Activated CD8-positive, alpha-beta memory T cell treated with anti-CD3 and anti-CD28 coated beads for 48 hours (primary cell): ENCODE measurements around the gene NDUFA11.

Experiments
- DNase-seq, 3 experiments: peaks; one replicate each; pipeline ENCODE4 v3.0.0-alpha.2; 2020; ENCODE audit warnings: low read depth in 2 of 3, low spot score in 2 of 3

NDUFA11 gene

DNA sequence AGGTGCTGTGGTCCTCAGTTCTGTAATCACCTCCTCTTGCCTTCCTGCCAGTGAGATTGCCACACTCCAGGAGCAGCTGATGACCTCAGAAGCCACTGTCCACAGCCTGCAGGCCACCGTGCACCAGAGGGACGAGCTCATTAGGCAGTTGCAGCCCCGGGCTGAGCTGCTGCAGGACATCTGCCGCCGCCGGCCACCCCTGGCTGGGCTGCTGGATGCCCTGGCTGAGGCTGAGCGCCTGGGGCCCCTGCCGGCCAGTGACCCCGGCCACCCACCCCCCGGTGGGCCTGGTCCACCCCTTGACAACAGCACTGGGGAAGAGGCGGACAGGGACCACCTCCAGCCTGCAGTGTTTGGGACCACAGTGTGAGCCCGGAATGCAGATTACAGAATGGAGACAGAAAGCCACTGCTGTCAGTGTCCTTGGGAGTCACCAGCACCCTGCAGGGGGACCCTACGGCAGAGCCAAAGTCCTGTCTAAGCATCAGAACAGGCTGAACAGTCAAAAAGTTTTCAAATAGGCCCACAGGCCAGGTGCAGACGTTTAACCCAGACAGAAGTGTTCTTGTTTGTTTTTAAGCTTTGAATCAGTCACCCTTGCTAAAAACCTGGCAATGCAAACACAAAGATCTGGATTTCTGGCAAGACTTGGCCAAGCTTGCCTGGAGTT, 5.3 kb upstream of the NDUFA11 start:
- no peak for DNase-seq

DNA sequence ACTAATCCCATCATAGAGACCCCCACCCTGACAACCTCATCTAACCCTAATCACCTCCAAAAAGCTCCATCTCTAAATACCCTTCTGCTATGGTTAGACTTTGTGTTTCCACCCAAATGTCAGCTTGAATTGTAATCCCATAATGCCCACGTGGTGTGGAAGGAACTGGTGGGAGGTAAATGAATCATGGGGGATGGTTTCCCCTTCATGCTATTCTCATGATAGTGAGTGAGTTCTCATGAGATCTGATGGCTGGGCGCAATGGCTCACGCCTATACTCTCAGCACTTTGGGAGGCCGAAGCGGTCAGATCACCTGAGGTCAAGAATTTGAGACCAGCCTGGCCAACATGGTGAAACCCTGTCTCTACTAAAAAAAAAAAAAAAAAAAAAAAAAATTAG, 3.7 kb upstream of the NDUFA11 start:
- no peak for DNase-seq

DNA sequence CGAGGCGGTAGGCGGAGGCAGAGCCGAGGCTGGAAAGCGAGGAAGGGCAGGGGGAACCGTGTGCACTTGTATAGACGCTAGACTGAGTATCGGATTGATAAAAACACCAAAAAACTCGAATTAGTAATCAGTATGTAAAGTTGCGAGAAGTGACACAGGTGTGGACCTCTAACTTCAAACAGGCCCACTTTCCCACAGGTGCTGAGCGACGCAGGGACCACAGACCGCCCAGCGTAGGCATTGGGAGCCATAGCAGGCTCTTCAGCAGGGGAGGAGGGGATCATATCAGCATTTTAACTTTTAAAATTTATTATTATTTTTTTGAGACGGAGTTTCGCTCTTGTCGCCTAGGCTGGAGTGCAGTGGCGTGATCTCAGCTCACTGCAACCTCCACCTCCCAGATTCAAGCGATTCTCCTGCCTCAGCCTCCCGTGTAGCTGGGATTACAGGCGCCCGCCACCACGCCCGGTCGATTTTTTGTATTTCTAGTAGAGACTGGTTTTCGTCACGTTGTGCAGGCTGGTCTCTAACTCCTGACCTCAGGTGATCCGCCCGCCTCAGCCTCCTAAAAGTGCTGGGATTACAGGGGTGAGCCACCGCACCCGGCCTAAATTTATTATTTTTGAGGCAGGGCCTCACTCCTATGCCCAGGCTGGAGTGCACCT, 1.7 kb upstream of the NDUFA11 start:
- no peak for DNase-seq

DNA sequence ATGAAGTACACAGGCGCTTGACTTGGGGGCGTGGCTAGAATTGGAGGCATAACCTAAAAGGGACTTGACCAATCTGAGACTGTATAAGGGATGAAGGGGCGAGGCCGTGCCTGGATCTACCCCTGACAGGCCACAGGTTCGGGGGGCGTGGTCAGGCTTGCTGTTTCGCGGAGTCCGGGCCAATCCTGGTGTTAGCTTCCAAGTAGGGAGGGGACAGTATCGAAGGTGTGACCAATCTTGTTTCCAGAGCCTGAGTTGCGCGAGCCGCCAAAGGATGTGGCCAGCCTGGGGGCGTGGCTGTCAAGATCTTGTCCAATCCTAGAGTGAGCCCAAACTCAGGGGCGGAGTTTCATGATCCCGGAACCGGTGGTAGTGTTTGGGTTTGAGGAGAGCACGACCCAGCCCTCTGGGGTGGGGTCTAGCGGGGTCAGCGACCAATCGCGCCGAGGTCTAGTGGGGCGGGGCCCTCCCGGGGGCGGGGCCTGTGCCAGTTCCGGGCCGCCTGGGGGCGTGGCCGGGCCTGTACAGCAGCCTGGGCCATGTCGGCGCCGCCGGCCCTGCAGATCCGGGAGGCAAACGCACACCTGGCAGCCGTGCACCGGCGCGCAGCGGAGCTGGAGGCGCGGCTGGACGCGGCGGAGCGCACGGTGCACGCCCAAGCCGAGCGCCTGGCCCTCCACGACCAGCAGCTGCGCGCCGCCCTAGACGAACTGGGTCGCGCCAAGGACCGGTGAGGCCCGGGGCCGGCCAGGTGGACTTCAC, 943 bp upstream of the NDUFA11 start, which contains the start of gene VMAC:
Gene VMAC (plus strand): TSS at position 521 of the 762 bp plus-strand sequence. CDS start 19 bp downstream, at position 540.
- peak; percentile 97 to 99 (median 98) for DNase-seq

DNA sequence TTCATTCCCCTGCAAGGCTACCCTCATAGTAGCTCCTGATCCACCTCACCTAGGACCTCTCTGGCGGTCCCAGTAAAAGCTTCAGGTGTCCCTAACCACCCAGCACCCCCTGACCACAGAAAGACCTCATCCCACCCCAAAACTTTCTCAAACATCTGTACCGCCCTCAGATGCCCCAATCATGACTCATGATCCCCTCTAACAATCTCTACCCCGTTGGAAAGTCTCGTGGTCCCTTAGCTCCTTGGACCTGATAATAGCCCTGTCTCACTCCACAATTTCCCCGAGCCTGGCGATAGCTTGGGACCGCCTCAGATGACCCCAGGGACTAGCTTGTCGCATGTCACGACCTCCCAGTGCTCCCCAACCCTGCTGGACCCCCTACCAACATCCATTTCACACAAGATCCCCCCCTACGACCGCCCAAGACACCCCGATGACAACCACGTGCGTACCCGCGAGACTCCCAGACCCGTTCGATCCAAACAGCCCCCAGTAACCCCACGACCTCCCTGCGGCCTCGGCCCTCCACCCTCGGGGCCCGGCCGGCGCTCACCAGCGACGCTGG, 450 bp downstream of the NDUFA11 start:
- DNase-seq = peak in 1 of 3 experiments; percentile 17

DNA sequence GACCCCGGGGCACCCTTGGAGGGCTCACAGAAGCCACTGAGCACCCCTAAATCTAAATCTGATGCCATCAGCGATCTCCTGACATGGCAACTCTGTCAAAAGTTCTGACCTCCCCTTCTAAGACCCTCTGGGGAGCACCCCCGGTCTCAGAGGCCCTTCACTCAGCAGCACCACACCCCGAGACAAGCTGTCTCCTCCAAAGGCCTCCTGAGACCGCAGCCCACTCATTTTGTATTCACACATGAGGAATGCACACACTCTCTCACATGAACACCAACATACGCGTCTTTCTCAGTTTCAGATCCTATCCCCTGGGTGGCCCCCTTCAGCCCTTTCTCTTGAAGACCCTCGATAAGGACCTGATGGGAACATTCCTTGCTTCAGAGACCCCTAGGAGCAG, 2.6 kb downstream of the NDUFA11 start:
- no peak for DNase-seq

DNA sequence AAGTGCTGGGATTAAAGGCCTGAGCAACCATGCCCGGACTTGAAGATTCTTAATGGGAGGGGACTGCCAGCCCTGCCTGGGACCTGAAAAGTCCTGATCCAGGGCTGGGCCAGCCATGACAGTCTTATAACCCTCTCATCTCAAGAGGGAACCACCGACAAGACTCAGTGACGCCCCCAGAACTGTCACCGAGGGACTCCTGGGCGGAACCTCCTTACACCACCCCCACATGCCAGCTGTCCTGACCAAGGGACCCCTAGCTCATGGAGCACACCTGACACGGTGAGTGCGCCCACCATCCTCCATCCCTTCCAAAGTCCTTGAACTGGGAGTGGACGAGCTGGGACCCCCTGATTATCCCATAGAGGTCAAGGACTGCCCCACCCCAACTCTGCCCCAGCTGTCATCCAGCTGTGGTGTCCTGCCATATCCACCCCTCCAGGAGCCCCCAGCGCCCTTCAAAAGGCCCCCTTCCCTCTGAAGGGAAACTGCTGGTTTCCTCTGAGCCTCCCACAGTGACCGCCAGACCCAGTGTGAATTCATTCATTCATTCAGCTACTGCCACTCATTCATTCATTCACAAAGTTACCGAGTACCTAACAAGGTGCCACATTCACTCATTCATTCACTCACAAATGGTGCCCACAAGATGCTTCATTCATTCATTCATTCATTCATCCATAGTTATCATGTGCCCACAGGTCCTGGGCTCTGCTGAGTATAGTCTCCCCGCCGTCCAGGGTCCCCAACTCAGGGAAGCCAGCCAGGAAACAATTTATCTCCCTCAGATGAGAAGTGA, 3.7 kb downstream of the NDUFA11 start:
- no peak for DNase-seq

DNA sequence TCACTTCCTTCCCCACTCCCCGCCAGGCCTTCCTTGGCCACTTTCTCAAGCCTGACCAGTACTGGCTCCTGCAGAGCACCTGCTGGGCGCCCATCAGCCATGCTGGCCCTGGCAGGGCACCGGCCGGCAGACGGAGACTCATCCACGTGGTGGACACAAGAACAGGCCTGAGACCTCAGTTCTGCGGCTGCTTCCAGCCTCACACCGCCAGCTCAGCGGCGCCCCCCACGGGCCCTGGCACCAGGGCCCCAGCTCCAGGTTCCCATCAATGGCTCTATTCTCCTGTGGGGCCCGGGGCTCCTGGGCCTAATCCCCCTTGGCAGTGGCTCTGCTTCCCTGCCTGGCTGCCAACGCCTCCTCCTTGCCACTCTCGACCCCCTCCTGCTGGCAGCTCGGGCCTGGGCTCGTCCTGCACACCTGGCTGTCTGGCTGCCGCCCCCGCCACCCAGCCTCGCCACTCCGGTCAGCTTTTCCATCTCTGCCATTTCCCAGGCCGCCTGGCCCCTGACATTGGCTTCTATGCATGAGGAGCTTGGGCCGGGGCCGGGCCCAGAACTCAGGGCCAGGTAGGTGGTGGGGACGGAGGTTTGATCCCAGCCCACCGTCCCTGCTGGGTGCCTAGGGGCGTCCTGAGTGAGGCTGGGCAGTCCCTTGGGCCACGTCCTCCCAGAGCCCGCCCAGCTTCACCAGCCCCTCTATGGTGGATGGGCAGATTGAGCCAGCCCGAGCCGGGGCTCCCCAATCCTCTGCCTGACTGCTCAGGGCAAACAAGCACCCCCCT, 6.2 kb downstream of the NDUFA11 start:
- no peak for DNase-seq

DNA sequence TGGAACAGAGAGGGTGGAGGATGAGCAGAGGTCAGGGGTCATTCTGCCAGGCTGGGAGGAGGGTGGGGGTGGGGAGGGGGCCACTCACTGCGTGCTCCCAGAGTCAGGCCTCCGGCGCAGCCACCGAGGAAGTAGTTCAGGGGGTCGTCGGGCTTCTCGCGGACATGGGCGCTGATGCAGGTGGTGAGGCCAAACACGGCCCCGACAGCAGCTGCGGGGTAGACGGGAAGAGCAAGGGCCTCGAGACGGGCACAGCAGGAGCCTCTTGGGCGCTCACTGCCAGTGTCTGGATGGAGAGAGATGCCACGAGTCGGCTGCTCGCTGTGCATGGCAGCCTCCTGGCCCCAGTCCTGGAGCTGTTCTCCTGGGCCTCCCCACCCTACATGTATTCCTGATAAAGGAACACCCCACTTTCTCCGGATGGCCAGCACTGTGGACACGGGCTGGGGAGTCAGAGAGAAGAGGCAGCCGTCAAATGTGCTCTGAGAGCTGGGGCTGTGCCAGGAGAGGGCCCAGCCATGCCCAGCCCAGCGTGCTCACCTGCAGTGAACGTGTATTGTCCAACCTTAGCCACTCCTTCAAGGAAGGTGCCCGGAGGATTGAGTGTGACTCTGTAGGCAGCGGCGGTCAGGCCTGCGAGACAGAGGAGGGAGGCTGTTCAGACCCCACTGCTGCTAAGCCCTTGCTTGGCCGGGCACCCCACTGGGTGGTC, 7.1 kb downstream of the NDUFA11 start:
- no peak for DNase-seq

DNA sequence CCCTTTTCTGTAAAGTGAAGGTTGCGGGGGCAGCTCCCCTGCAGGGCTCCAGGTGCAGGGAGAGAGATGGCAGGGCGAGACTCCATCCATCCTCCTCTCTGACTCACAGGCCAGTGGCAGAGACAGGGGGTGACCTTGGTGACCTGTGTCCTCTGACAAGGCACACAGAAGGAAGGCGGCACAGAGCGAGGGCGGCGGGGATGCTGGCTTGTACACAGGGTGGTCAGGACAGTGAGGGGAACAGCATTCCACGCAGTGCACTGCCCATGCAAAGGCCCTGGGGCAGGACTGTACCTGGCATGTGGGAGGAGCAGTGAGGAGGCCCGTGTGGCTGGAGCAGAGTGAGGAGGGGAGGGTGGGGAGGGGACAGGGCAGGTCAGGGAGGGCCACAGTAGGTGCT, 7.7 kb downstream of the NDUFA11 start:
- no peak for DNase-seq

DNA sequence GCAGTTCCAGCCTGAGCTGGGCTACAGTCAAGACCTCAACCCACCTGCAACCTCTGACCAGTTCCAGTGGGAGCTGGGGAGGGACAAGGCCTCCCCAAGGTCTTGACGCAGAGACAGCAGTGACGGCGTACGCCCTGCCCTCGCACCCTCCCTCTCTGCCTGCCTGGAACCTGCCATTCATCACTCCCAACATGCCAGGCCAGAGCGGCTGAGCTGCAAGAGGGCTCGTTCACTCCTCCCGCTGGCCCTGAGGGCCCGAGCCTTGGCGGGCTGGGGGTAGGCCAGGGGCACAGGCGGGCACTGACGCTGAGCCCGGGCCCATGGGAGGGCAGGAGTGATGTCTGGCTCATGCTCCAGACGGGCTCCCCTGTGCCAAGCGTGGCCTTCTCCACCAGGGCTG, 8.2 kb downstream of the NDUFA11 start:
- no peak for DNase-seq

DNA sequence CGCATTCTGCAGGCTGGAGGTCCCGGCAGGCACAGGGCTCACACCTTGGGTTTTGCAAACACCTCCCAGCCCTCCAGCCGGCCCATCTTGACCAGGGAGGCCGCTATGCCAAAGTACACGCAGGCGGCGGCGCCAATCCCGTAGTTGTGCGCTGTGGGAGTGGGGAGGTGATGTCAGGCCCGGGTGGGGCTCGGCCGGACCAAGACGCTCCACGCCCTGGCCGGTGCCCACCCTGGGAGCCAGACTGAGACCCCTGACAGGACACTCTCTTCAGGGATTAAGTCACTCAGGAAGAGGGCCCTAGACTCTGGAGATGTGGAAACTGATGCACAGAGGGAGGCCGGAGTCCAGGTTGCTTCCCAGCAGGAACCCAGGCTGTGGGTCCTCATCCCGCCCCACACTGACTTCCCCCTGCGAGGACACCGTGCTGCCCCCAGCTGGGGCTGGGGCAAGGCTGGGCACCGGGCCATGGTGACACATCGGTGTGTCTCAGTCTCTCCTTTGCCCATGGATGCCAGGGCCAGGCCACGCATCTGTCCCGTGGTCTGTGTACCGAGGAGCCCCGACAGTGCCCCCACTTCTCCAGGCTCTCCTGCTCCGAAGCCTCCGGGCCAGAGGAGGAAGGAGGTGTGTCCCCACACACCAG, 8.8 kb downstream of the NDUFA11 start:
- no peak for DNase-seq

DNA sequence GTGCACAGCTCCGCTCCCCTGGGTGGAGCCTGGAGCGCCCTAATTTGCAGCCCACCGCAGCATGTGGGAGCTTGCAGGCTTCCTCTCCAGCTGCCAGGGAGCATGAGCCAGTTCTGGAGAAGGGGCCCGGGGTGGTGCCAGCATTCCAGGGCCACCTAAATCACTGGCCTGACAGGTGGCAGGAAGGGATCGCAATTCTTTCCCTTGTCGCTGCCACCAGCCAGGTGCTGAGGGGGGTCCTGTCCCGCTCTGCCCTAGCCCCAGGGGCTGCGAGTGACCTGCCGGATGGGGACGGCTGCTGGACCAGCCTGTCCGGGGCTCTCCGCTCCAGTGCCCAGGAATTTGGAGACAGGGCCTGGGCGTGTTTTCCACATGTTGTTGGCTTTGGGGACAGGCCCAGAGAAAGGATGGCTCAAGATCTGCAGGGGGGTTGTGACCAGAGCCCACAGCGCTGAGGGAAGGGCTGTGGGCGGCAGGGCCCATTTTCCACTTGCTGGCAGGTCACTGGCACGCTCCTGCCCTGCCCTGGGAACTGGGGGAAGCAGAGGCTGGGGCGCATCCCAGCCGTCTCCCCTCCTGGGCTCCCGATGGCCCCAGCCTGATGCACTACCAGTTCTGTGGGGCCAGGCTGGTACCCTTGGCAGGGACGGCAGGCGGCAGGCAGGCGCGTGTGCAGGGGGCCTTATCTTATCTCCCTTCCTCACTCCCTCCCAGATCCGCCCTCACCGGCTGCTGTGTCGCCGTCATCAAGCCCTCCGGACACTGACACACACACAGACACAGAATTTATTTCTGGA, 9.5 kb downstream of the NDUFA11 start:
- DNase-seq = no peak

DNA sequence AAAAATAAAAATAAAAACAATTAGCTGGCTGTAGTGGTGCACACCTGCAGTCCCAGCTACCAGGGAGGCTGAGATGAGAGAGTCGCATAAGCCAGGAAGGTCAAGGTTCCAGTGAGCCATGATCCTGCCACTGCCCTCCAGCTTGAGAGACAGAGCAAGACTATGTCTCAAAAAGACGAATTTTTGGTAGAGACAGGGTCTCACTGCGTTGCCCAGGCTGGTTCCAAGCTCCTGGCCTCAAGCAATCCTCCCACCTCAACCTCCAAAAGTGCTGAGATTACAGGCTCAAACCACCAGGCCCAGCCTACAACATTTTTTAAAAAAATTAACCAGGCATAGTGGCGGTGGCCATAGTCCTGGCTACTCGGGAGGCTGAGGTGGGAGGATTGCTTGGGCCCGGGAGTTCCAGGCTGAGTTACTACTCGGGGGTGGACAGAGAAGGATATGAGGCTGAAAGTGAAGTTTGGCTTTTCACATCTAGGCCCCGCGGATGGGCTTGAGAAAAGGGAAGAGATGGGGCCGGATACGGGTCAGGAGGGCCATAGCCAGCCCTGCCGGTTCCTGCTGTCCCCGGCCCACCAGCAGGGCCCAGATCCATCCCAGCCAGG, 10.2 kb downstream of the NDUFA11 start:
- no peak for DNase-seq

DNA sequence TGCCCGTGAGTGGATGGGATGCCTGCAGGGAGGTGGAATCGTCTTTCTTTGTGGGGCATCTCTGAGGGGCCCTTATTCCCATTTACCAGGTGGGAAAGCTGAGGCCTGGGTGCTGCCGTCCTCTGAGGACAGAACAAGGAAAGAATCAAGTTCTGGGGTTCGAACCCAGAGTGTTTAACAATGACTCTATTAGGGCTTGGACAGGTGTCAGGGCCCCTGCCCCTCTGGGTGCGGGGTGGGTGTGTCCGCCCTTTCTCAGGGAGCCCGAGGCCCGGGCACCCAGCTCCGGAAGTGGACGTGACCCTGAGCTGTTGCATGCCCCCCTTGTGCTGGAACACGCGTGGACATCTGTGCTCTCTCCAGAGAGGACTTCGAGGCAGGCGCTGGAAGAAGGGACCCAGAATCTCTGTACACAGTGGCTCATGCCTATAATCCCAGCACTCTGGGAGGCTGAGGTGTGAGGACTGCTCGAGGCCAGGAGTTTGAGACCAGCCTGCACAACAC, 10.8 kb downstream of the NDUFA11 start:
- no peak for DNase-seq

DNA sequence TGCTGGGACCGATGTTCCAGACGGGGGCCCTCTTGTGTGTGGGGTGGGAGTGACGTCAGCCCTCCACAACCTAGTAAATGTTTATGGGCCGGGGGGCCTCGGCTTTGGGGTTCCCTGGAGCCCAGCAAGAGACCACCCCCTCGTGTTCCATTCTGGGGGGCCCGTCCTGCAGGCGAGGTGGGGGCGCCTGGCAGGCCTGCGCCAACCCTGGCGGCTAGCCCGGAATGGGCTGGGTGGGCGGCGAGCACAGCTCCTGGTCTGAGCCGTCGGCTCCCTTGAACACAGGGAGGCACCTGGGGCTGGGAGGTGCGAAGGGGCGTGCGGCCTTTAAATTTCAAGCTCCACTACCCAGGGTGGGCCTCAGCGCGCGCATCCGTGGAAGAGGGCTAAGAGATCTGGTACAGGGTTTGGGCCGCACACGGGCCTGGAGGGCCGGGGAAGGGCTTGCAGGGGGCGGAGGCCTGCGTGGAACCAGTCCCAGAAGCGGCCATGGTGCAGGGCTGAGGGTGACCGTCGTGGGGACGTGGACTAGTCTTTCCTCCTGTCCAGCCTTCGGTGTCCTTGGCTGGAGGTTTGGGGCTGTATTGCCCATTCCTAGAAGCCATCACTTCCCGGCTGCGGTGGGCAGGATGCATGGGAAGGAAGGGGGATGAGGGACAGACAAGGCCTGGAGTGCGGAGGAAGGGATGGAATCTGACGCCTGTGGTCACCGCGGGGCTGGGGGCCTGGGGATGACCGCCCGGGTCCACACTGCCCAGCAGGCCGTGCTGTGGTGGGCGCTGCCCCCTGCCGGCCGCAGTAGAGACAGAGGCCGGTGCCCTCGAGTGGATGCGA, 11.4 kb downstream of the NDUFA11 start:
- DNase-seq = no peak

DNA sequence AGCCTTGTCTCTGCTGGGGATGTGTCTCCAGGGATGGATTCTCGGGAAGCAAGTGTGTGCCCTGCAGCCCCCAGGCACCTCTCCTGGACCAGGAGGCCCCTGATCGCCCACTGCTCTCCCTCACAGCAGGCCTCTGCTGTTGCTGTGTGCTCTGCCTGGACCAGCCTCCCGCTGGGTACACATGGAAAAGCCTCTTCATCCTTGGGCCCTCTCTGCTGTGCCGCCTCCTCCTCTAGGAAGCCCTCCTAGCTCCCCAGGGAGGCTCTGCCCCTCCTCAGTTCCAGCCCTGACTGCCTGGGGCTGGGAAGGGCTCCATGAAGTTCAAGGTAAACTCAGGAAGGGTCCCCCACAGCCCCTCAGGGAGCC, 12.0 kb downstream of the NDUFA11 start:
- DNase-seq = no peak
